Prostate gland (tissue), 2 donors: ENCODE measurements around the gene SIX3. TPM values are rescaled to one million over a fixed set of nuclear protein-coding genes. Genes with fewer than 3 reads are reported as not detected.

Source experiments
- DNase-seq: peaks from one replicate; pipeline ENCODE4 v3.0.0-alpha.2; 2019; ENCODE audit warnings: low spot score
- H3K27ac ChIP-seq, 2 donors: fragments of 200-600 bp; sonication (generic); 2 replicates each; pipeline ENCODE4 v1.5.1; 2017 to 2019
- H3K27me3 ChIP-seq: fragments of 200-600 bp; sonication (generic); replicated peaks from 2 replicates; pipeline ENCODE4 v1.5.1; 2019; ENCODE audit not compliant: insufficient read depth
- H3K36me3 ChIP-seq, 2 donors: fragments of 200-600 bp; sonication (generic); 1 replicate in 1 of 2; 2 replicates in 1 of 2; pipeline versions ENCODE4 v1.5.1 to v1.8.1; 2017 to 2019
- H3K4me1 ChIP-seq: fragments of 200-600 bp; sonication (generic); replicated peaks from 2 replicates; pipeline ENCODE4 v1.5.1; 2019
- H3K4me3 ChIP-seq, 2 donors: fragments of 200-600 bp; sonication (generic); 2 replicates each; pipeline ENCODE4 v1.5.1; 2017 to 2019
- H3K9me3 ChIP-seq: fragments of 200-600 bp; sonication (generic); 2 replicates; pipeline ENCODE4 v1.5.1; 2017
- POLR2A ChIP-seq: fragments of 450-650 bp; IDR thresholded peaks from one replicate; pipeline ENCODE4 v1.6.1; 2016; ENCODE audit warnings: antibody characterized with exemption, mild to moderate bottlenecking
- POLR2AphosphoS5 ChIP-seq: sonication (generic); formaldehyde crosslinking; IDR thresholded peaks from one replicate; pipeline ENCODE4 v1.6.1; 2017; ENCODE audit warnings: antibody characterized with exemption
- WGBS: methylation state at CpG from one replicate; pipeline ENCODE4 v1.1.5; 2018; 5-methylcytosine and 5-hydroxymethylcytosine counted together
- intact Hi-C: fragments of 100-400 bp; cut with DNase I; formaldehyde crosslinking; loops from one replicate; pipeline ENCODE4 v1.14.2; 2022
- total RNA-seq, 2 donors: library from RNA; depleted of rRNA; stranded (reverse); fragments of >200 nt; gene quantifications; one replicate each; pipeline ENCODE4 v1.1.0, GENCODE V29; 2016
- TF ChIP-seq, protein P1 (sequence below), 4 experiments: fragments of 200-600 bp in 2 of 4; fragments of 450-650 bp in 2 of 4; sonication (generic) in 2 of 4; IDR thresholded peaks; 1 replicate in 3 of 4; 2 replicates in 1 of 4; pipeline ENCODE4 v1.5.1; 2016 to 2019; ENCODE audit warnings: antibody characterized with exemption in 4 of 4, mild to moderate bottlenecking in 2 of 4, moderate library complexity in 2 of 4

Gene SIX3
- total RNA-seq, 2 donors from 2014 or later = not detected

DNA sequence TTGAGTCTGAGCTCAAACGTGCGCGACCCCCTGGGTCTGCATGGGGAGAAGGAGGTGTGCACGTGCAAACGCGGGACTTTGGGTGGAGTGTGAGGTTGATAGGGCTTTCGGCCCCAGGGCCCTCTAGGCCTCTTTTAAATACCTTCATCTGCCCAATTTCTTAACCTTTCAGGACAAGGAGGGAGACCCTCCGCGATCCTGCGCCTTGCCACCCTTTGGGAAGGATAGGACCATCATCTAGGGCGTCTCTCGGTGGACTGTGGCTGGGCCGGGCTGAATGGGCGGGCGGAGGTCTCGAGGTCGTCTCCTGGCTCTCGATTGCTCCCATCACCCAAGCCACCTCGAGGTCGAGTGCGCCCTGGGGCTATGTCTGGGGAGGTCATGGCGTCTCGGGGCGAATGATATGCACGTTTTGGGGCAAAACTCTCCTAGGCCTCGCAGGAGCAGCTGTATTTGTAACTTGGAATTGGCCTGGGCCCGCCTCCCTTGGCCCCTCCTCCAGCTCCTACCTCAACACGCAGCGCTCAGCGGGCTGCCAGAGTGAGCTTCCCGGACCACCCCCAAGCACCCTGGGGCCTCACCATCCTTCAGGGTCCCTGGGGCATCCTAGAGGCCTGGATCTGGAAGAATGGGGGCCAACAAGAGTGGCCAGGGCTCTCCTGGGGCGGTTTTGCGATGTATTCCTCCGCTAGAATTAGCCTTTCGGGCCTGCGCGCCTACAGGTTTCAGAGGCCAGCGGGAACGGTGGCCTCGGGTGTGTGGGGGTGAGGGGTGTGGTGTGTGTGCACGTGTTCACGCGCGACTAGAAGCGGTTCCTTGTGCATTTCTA lies 8.7 kb upstream of the SIX3 start:
- peaks cover 76% of the 10 kb centered on the region for H3K27me3 ChIP-seq
- H3K27ac ChIP-seq = no peak overlapping the region
- intact Hi-C loops = no loop called here
- peaks cover 3% of the 10 kb centered on the region for H3K4me1 ChIP-seq
- no peak overlapping the region for H3K4me3 ChIP-seq
- TF ChIP-seq, protein P1, sequence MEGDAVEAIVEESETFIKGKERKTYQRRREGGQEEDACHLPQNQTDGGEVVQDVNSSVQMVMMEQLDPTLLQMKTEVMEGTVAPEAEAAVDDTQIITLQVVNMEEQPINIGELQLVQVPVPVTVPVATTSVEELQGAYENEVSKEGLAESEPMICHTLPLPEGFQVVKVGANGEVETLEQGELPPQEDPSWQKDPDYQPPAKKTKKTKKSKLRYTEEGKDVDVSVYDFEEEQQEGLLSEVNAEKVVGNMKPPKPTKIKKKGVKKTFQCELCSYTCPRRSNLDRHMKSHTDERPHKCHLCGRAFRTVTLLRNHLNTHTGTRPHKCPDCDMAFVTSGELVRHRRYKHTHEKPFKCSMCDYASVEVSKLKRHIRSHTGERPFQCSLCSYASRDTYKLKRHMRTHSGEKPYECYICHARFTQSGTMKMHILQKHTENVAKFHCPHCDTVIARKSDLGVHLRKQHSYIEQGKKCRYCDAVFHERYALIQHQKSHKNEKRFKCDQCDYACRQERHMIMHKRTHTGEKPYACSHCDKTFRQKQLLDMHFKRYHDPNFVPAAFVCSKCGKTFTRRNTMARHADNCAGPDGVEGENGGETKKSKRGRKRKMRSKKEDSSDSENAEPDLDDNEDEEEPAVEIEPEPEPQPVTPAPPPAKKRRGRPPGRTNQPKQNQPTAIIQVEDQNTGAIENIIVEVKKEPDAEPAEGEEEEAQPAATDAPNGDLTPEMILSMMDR (IDR thresholded peaks at IDR 0.05) = no peak
- TF ChIP-seq POLR2A (no peak), POLR2AphosphoS5 (no peak)
- WGBS = 22% methylated on average over 39 of the region's 45 CpGs
- DNase-seq = no peak
- H3K9me3 ChIP-seq = no peaks in the 10 kb centered on the region
- no peaks in the 10 kb centered on the region for H3K36me3 ChIP-seq

DNA sequence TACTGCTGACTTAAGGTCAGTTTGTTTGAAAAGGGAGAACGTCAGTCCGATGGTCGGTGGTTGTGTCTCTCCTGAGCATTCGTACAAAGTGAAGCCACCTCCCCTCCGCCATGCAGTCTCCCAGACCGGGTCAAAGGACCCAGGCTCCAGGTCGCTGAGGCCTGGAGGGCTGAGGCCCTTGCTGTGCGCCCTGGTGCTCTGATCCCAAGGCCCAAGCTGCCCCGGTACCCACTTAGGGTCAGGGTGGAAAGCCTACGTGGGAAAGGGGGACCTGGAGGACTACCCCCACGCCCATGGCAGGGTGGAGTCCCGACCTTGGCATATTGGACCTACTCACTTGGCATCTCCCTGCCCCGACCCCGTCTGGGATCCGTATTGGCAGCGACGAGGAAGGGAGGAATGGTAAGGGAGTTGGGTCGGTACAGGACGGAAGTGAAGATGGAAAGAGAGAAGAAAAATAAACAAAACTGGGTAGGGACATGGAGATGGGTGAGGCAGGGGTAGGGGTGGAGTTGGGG lies 8.0 kb upstream of the SIX3 start:
- no peak overlapping the region for H3K27ac ChIP-seq

DNA sequence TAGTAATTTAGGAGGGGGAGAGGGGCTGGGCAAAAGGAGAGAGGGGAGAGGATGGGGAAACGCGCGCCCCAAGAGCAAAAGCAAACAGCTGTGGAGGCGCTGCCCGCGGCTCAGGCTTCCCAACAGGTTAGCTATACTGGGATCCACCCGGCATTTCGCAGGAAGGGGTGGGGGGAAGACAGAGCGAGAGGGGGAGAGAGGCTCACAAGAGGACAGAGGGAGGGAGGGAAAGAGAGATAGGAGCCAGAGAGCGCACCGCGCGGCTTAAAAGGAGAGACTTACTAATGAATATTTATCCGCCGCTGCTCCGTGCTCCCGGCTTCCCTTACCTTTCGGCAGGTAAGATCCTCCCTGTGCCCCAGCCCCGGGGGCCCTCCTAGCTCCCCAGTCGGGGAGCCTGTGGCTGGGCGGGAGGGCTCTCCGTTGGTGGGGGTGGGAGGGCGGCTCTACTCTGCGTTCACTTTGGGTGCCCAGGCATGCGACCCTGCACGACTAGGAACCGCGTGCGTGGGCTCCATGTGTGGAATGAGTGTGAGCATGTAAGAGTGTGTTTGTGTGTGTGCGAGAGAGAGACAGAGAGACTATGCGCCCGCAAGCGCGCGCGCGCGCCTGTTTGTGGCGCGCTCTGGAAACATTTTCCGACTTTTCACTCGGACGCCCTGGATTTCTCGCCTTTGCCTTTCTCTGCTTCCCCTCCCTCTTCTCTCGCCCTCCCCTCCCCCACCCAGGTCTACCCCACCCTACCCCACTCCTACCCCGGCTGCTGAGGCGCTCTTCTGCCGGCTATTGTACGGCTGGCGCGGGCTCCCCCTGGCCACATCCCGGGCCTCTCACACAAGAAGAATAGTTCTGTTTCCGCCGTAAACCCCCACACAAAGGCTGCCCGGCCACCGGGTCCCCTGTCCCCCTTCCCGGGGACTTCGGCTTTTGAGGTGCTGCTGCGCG lies 7.2 kb upstream of the SIX3 start:
- DNase-seq = no peak
- peak overlapping the region in 1 of 2 donors; percentile 7 for H3K4me3 ChIP-seq
- 2% methylated on average over 58 of the region's 60 CpGs for WGBS
- no peak for TF ChIP-seq POLR2AphosphoS5
- H3K4me1 ChIP-seq = peaks cover 3% of the 10 kb centered on the region
- no peak overlapping the region for H3K27ac ChIP-seq
- peaks cover 75% of the 10 kb centered on the region for H3K27me3 ChIP-seq
- H3K36me3 ChIP-seq = no peaks in the 10 kb centered on the region
- intact Hi-C loops = no loop called here
- H3K9me3 ChIP-seq = no peaks in the 10 kb centered on the region

More for the DNA sequence above, 8.0 kb upstream of the SIX3 start:
- WGBS = 14% methylated on average over 19 of the region's 19 CpGs
- H3K4me3 ChIP-seq = no peak overlapping the region
- TF ChIP-seq, protein P1 (IDR thresholded peaks at IDR 0.05) = no peak
- H3K36me3 ChIP-seq = no peaks in the 10 kb centered on the region
- H3K4me1 ChIP-seq = peaks cover 5% of the 10 kb centered on the region
- intact Hi-C loops = no loop called here
- H3K9me3 ChIP-seq = no peaks in the 10 kb centered on the region
- H3K27me3 ChIP-seq = peaks cover 76% of the 10 kb centered on the region
- DNase-seq = no peak

DNA sequence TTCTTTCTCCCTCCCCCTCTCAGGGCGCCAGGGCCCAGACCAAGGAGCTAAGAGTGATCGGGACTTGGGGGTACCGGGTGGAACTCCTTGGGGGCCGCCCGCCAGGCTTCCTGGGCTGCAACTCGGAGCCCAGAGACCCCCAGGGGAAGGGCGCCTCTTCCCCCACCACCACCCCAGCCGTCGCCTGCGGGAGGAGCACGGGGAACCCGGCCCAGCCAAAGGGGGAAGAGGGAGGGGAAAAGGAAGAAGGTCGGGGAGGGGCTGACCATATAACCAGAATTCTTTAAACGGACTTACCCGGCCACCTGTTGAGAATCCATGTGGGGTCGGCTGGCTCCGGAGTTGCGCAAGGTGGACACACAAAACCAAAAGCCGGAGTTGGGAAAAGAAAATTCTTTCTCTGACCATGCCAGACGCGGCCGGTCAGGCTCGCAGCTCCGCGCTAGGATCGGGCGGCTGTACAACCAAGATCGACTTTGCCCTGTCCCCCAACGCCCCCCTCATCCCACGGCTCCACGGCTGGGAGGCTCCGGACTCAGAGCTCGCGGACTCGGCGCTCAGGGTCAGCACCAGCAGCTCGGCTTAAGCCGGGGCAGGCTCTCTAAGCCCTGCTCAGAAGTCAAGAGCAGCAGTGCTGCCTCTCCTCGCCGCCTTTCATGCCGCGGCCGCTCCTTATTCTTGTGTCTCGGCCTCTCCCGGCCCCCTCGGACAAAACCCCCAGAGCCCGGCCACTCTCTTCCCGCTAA lies 6.3 kb upstream of the SIX3 start:
- H3K4me1 ChIP-seq = peaks cover 3% of the 10 kb centered on the region

More for the DNA sequence above, 6.3 kb upstream of the SIX3 start:
- Histone ChIP-seq H3K36me3 (no peaks in the 10 kb centered on the region), H3K9me3 (no peaks in the 10 kb centered on the region), H3K27ac (no peak overlapping the region), H3K4me3 (peak overlapping the region in 1 of 2 donors; percentile 7), H3K27me3 (peaks cover 73% of the 10 kb centered on the region)
- TF ChIP-seq, protein P1 (IDR thresholded peaks at IDR 0.05) = no peak
- TF ChIP-seq POLR2A = no peak
- DNase-seq = no peak
- intact Hi-C loops = no loop called here
- 1% methylated on average over 48 of the region's 48 CpGs for WGBS
